DLD1 (cell line): Measurements from ENCODE around the gene ISX.
"Not testable (repeated sequence)": the region's sequence is repeated elsewhere in the genome, so short reads cannot be mapped to it uniquely, and the experiment has no call there.

Source experiments
- in situ Hi-C: cut with HindIII; loops from 2 replicates; pipeline ENCODE4 v1.10.0; 2017; ENCODE audit warnings: low sequenced_read_pairs

The ISX gene

GRCh38 chr22:35065796-35066218 is at the start of gene ISX:
ISX (plus strand) TSS chr22:35066158; CDS start chr22:35067088, 930 bp downstream.
- in situ Hi-C loops: no loop called here

GRCh38 chr22:35016909-35017308 is 49.0 kb upstream of the ISX start:
- in situ Hi-C loops: no loop called here

GRCh38 chr22:35018995-35019394 is 47.0 kb upstream of the ISX start:
- in situ Hi-C loops: no loop called here

- in situ Hi-C loops: no loop called here
Observed at GRCh38 chr22:35020517-35020916, 45.4 kb upstream of the ISX start.

GRCh38 chr22:35021161-35021560 is 44.8 kb upstream of the ISX start:
- in situ Hi-C loops: no loop called here

GRCh38 chr22:35022291-35022690 is 43.7 kb upstream of the ISX start:
- in situ Hi-C loops: no loop called here

- in situ Hi-C loops: no loop called here
Observed at GRCh38 chr22:35023692-35024363, 42.1 kb upstream of the ISX start.

GRCh38 chr22:35024364-35024692 is 41.6 kb upstream of the ISX start:
- in situ Hi-C loops: no loop called here

- in situ Hi-C loops: not testable (repeated sequence)
Observed at GRCh38 chr22:35030112-35030511, 35.8 kb upstream of the ISX start.

- in situ Hi-C loops: no loop called here
Observed at GRCh38 chr22:35032571-35032970, 33.4 kb upstream of the ISX start.

- in situ Hi-C loops: no loop called here
Observed at GRCh38 chr22:35033635-35034296, 32.2 kb upstream of the ISX start.

- in situ Hi-C loops: no loop called here
Observed at GRCh38 chr22:35034963-35035362, 31.0 kb upstream of the ISX start.

GRCh38 chr22:35037089-35037488 is 28.9 kb upstream of the ISX start:
- in situ Hi-C loops: no loop called here

GRCh38 chr22:35039625-35040024 is 26.3 kb upstream of the ISX start:
- in situ Hi-C loops: no loop called here

GRCh38 chr22:35043252-35043933 is 22.6 kb upstream of the ISX start:
- in situ Hi-C loops: no loop called here

- in situ Hi-C loops: no loop called here
Observed at GRCh38 chr22:35043934-35044319, 22.0 kb upstream of the ISX start.

GRCh38 chr22:35044607-35045390 is 21.2 kb upstream of the ISX start:
- in situ Hi-C loops: no loop called here

- in situ Hi-C loops: no loop called here
Observed at GRCh38 chr22:35045451-35045850, 20.5 kb upstream of the ISX start.

- in situ Hi-C loops: no loop called here
Observed at GRCh38 chr22:35046744-35047462, 19.1 kb upstream of the ISX start.

GRCh38 chr22:35050038-35050437 is 15.9 kb upstream of the ISX start:
- in situ Hi-C loops: not testable (repeated sequence)

GRCh38 chr22:35051013-35051535 is 14.9 kb upstream of the ISX start:
- in situ Hi-C loops: no loop called here
